Adrenal gland (tissue), 12 donors: ENCODE data around the gene KCNT2. TPM values are rescaled to one million over a fixed set of nuclear protein-coding genes. Genes with fewer than 3 reads are reported as not detected.

Experiments used
- DNase-seq, 7 donors: peaks; one replicate each; pipeline ENCODE4 v3.0.0-alpha.2; 2019 to 2020
- H3K27ac ChIP-seq, 5 donors: fragments of 200-600 bp; sonication (generic) in 4 of 5; 1 replicate in 3 of 5; 2 replicates in 2 of 5; pipeline versions ENCODE4 v1.5.1 to v1.8.0; 2016 to 2020; ENCODE audit warnings: mild to moderate bottlenecking in 1 of 5
- H3K27me3 ChIP-seq: fragments of 200-600 bp; 2 replicates; pipeline ENCODE4 v1.8.0; 2021
- H3K36me3 ChIP-seq, 2 donors: fragments of 200-600 bp; replicated peaks in 1 of 2; 1 replicate in 1 of 2; 2 replicates in 1 of 2; pipeline versions ENCODE4 v1.5.1 to v1.8.0; 2018 to 2022
- H3K4me1 ChIP-seq, 2 donors: fragments of 200-600 bp; replicated peaks in 1 of 2; 1 replicate in 1 of 2; 2 replicates in 1 of 2; pipeline versions ENCODE4 v1.5.1 to v1.8.0; 2018 to 2021
- H3K4me3 ChIP-seq, 4 donors: fragments of 200-600 bp; sonication (generic) in 3 of 4; one replicate each; pipeline ENCODE4 v1.5.1; 2016 to 2018
- H3K9me3 ChIP-seq, 3 donors: fragments of 200-600 bp; sonication (generic) in 1 of 3; replicated peaks in 1 of 3; 1 replicate in 2 of 3; 2 replicates in 1 of 3; pipeline versions ENCODE4 v1.5.1 to v1.8.0; 2016 to 2021
- CTCF ChIP-seq, 6 experiments: fragments of 450-650 bp in 4 of 6; fragments of 200-600 bp in 2 of 6; sonication (generic) in 1 of 6; IDR thresholded peaks; 1 replicate in 5 of 6; 2 replicates in 1 of 6; pipeline versions ENCODE4 v1.5.1 to v1.8.0; 2016 to 2021; ENCODE audit warnings: antibody characterized with exemption in 6 of 6, mild to moderate bottlenecking in 2 of 6, moderate library complexity in 1 of 6
- POLR2A ChIP-seq, 2 donors: fragments of 450-650 bp; IDR thresholded peaks; one replicate each; pipeline ENCODE4 v1.6.1; 2017; ENCODE audit warnings: antibody characterized with exemption in 2 of 2, mild to moderate bottlenecking in 2 of 2, moderate library complexity in 1 of 2
- WGBS, 4 donors: extraction: QIAGEN DNeasy Blood & Tissue Kit in 2 of 4; methylation state at CpG; one replicate each; pipeline versions ENCODE4 v1.1.5 to v1.1.7; 2013 to 2017; 5-methylcytosine and 5-hydroxymethylcytosine counted together
- intact Hi-C, 2 donors: fragments of 100-400 bp; cut with DNase I; formaldehyde crosslinking; loops; one replicate each; pipeline versions ENCODE4 v1.14.1 to v1.15.0; 2022 to 2023
- polyA plus RNA-seq, 3 donors: library from polyadenylated mRNA; stranded (reverse); fragments of 200-250 nt in 2 of 3; fragments of 350-450 nt in 1 of 3; fragmentation: Illumina TruSeq in 1 of 3; extraction: RNeasy Lipid Tissue Mini Kit (QIAGEN cat#74804) in 1 of 3; gene quantifications; one replicate each; pipeline ENCODE4 v1.2.3, GENCODE V29; 2013 to 2014
- total RNA-seq, 9 donors: library from RNA; depleted of rRNA in 4 of 9; stranded (reverse); fragments of >200 nt in 4 of 9; fragments of 120-200 nt in 1 of 9; fragmentation: NEBNext Ultra II Directional in 1 of 9; extraction: Animal tissue kit (Norgen Biotek cat#: 25700) in 1 of 9; gene quantifications; one replicate each; pipeline versions ENCODE4 v1.1.0 to v1.2.4, GENCODE V29; 2013 to 2023
- donor health status: healthy with polysubstance abuse.
- donor health status: Bipolar disorder and iron deficiency.
- donor health status: DM: yes; HTN: yes; CAD: no.
- donor health status: DM: no; HTN: no; CAD: no.
- donor health status: DM: no; HTN: no; CAD: no.
- donor health status: DM: yes; HTN: yes; CAD: no.

KCNT2 gene
- total and polyA plus RNA-seq, 12 donors, result 0.54 to 4.0 (median 1.2) TPM

DNA sequence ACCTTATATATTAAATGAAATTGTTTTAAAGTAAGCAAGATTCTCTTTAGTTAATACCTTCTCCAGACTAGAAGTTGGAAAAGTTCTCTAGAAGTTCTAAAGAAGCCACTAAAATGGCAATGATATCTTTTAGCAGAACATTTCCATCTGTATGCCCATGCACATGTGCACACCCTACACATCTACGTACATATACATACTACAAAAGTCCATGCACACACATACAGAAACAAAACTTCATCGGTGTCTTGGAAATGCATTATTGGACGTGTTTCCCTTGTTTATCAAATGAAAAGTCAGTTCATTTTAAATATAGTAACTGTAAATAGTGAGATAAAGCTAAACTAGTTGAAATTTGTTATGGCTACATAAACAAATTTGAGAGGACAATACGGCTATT is 114.4 kb downstream of the KCNT2 start:
- H3K4me3 ChIP-seq, result no peak overlapping the region
- 77 to 87% (median 80%) methylated on average over 4 of the region's 4 CpGs for WGBS, 4 donors
- H3K4me1 ChIP-seq, result no peaks in the 10 kb centered on the region
- no peak for TF ChIP-seq POLR2A (IDR thresholded peaks at IDR 0.05)
- TF ChIP-seq CTCF (IDR thresholded peaks at IDR 0.05), result no peak
- H3K9me3 ChIP-seq, result no peaks in the 10 kb centered on the region
- intact Hi-C loops, result no loop called here
- H3K27me3 ChIP-seq, result no peaks in the 10 kb centered on the region
- no peaks in the 10 kb centered on the region for H3K36me3 ChIP-seq
- no peak overlapping the region for H3K27ac ChIP-seq
- DNase-seq, result no peak

GRCh38 chr1:196488579-196488978 is 119.7 kb downstream of the KCNT2 start:
- Histone ChIP-seq H3K36me3 (no peaks in the 10 kb centered on the region), H3K4me3 (no peak overlapping the region), H3K9me3 (no peaks in the 10 kb centered on the region), H3K27ac (no peak overlapping the region), H3K4me1 (no peaks in the 10 kb centered on the region), H3K27me3 (no peaks in the 10 kb centered on the region)
- intact Hi-C loops, result no loop called here
- TF ChIP-seq CTCF (IDR thresholded peaks at IDR 0.05) (no peak), POLR2A (IDR thresholded peaks at IDR 0.05) (no peak)
- DNase-seq, result no peak

GRCh38 chr1:196486346-196486745 is 121.9 kb downstream of the KCNT2 start:
- Histone ChIP-seq H3K4me3 (no peak overlapping the region), H3K9me3 (no peaks in the 10 kb centered on the region), H3K4me1 (no peaks in the 10 kb centered on the region), H3K27ac (no peak overlapping the region), H3K27me3 (no peaks in the 10 kb centered on the region), H3K36me3 (no peaks in the 10 kb centered on the region)
- intact Hi-C loops, result no loop called here
- TF ChIP-seq CTCF (IDR thresholded peaks at IDR 0.05) (no peak), POLR2A (IDR thresholded peaks at IDR 0.05) (no peak)
- DNase-seq, result no peak

DNA sequence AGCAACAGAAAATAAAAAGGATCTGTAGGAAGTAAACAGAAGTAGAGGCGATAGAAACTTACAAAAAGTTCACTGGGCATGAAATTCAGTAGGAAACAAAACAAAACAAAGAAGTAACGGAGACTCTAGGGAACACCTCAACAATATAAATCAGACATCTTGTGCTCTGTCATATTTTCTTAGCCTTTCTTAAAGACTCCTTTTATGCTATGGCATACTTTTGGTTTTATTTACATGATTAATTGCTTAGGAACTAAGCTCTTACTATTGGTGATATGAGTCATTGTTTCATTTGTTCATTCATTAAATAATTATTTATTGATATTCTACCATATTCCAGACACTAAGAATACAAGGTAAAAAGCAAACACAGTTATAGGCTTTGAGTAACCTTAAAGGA is 126.6 kb downstream of the KCNT2 start:
- DNase-seq, result no peak
- intact Hi-C loops, result no loop called here
- Histone ChIP-seq H3K27ac (no peak overlapping the region), H3K9me3 (no peaks in the 10 kb centered on the region), H3K4me1 (no peaks in the 10 kb centered on the region), H3K4me3 (no peak overlapping the region), H3K36me3 (no peaks in the 10 kb centered on the region), H3K27me3 (no peaks in the 10 kb centered on the region)
- WGBS, 4 donors, result 63 to 83% (median 75%) methylated on average over 2 of the region's 2 CpGs
- TF ChIP-seq POLR2A (IDR thresholded peaks at IDR 0.05), result no peak
- TF ChIP-seq CTCF (IDR thresholded peaks at IDR 0.05), result no peak
